Right forelimb (tissue), 1 donor: ENCODE data around the gene CRY2.
"Not testable (repeated sequence)": the region's sequence is repeated elsewhere in the genome, so short reads cannot be mapped to it uniquely, and the experiment has no call there.

ENCODE experiments used
- DNase-seq: peaks from one replicate; pipeline ENCODE4 v3.0.0-alpha.2; 2018

The CRY2 gene

GRCh38 chr11:45811571-45812290 lies 35.5 kb upstream of the CRY2 start:
- no peak for DNase-seq

DNA sequence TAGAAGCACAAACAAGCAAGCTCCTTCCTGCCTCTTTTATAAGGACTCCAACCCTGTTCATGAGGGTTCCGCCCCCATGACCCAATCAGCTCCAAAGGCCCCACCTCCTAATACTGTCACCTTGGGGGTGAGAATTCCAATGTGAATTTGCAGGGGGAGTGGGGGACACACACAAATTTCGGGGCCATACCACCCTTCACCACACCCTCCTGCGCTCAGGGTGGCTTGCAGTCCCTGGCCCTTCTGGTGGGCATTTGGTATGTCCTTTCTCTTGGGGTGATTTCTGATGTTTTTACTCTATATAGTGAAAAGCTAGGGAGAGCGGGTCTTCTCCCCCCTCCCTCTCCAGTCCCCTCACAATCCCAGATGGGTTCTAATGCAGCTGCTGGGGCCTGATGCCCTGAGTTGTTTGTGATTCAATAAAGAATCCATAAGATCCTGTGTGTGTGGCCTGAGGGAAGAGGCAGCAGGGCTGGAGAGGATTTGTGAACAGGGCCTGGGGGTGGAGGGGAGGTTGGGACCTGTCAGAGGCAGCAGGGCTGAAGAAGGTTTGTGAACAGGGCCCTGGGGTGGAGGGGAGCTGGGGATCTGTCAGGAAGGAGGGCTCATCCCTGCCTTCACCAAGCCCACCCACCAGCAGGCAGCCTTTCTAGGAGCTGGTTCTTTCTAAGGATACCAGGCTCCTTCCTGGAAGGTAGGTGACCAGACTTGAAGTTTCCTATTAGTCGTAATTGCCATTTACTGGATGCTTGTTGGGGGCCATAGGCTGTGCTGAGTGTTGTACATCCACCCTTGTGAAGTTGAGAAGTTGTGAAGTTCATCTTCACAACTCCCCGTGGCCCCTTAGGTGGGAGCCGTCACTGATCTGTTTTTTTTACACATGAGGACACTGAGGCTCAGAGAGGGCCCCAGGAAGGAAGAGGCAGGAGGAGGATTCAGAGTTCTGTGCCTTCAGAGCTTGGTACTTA lies 34.4 kb upstream of the CRY2 start:
- DNase-seq = no peak

DNA sequence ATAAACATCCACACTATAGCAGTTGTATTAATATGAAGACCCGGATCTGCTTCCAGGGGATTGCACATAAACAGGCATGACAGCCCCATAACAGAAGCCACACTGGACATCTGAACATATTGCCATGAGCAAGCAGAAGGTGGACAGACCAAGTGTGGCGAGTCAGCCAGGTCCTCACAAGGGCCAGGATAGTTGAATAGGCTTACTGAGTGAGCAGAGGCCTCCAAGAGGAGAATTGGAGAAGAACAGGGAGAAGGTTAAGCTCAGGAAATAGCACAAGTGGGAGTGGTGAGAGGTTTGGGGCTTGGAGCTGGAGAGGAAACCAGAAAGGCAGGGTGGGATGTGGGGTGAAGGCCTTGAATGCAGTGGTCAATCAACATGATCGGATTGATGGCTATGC lies 31.5 kb upstream of the CRY2 start:
- no peak for DNase-seq

DNA sequence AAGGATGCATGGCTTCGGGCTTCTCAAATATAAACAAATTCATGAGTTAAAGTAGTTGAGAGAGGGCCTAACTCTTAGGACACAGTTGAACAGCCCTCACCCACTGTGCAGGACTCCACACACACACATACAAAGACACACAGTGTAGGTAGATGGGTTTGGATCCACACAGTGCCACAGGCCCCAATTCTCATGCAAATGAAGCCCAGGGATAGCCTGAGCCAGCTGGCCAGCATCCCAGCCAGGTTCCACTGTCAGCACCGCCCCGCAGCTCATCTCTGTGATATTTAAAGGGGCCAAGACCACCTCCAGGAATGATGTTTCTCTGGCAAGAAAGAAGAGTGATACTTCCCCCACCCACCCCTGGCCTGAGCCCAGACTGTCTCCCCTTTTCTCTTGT lies 30.7 kb upstream of the CRY2 start:
- DNase-seq = no peak

DNA sequence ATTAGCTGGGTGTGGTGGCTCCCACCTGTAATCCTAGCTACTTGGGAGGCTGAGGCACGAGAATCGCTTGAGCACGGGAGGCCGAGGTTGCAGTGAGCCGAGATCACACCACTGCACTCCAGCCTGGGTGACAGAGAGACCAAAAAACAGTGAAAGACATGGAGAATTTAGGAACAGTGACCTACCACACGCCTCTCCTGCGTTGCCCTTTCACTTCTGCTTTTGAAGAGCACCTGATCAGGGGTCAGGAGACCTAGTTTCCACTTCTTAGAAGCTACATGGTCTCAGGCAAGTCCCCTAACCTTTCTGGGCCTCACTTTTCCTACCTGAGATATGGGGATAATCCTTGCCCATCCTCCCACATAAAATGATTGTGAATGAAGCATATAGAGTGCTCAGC lies 30.1 kb upstream of the CRY2 start:
- no peak for DNase-seq

GRCh38 chr11:45818961-45819605 lies 28.2 kb upstream of the CRY2 start:
- DNase-seq = no peak

DNA sequence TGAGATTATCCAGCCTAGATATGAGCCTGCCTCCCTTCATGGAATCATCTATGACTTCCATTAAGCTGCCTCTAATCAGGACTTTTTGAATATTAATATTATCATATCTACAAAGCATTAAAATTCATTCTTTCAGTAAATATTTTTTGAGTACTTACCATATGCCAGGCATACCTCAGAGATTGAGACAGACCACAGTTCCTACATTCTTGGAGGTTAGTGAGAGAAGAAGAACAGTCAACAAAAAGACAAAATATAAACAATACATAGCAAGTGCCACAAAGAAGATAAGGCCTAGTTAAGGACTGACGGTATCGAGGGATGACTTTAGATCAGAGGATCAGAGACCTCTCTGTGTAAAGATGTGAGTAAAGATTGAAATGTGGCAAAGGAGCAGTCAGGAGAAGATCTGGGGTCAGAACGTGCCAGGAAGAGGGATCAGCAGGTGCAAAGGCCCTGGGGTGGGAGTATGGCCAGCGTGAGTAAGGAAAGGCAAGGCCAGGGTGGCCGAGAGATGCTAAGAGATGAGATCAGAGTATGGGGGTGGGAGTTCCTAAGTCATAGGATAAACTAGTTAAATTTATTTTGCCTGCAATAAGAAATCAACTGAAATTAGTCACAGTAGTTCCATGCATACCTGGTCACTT lies 26.9 kb upstream of the CRY2 start:
- no peak for DNase-seq

GRCh38 chr11:45826492-45826891 lies 20.8 kb upstream of the CRY2 start:
- DNase-seq = not testable (repeated sequence)

DNA sequence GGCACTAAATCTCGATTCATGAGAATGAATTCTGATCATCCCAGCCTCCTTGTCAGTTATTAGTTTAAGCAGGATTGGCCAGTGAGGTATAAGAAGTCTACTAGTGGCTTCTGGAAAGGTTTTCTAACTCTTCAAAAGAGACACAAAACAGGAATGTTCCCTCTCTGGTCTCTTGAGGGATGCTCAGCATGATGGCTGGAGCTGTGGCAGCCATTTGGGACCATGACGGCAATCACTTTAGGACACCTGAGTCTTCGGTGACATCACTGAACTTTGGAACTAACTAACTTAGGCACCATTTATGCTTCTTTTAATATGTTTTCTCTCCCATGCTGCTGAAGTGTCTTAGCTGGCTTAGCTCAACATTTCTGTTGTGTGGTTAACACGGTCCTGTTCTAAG lies 20.2 kb upstream of the CRY2 start:
- no peak for DNase-seq

- DNase-seq = no peak
These were observed 18.3 kb upstream of the CRY2 start for GRCh38 chr11:45828996-45829395.

DNA sequence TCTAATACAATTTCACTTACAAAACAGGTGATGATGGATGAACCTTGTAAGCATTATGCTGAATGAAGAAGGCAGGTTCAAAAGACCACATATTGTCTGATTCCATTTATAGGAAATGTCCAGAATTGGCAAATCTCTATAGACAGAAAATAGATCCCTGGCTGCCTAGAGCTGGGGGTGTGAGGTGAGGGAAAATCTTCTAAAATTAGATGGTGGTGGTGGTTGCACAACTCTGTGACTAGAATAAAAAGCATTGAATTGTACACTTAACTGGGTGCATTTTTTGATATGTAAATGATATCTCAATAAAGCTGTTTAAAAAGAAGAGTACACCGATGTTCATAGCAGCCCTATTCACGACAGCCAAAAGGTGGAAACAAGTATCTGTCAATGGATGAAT lies 16.7 kb upstream of the CRY2 start:
- DNase-seq = no peak

- DNase-seq = no peak
These were observed 14.3 kb upstream of the CRY2 start for GRCh38 chr11:45832811-45833441.

DNA sequence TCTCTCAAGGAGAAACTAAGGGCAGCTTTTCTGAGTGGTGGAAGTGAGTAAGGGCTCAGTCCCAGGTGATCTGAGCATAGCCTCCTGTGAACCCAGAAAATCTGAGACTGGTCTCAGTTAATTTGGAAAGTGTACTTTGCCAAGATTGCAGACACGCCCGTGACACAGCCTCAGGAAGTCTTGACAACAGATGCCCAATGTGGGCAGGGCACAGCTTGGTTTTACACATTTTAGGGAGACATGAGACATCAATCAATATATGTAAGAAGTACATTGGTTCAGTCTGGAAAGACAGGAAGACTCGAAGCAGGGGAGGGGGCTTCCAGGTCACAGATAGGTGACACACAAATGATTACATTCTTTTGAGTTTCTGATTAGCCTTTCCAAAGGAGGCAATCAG lies 13.5 kb upstream of the CRY2 start:
- DNase-seq = no peak

GRCh38 chr11:45834298-45834756 lies 12.9 kb upstream of the CRY2 start:
- DNase-seq = no peak

DNA sequence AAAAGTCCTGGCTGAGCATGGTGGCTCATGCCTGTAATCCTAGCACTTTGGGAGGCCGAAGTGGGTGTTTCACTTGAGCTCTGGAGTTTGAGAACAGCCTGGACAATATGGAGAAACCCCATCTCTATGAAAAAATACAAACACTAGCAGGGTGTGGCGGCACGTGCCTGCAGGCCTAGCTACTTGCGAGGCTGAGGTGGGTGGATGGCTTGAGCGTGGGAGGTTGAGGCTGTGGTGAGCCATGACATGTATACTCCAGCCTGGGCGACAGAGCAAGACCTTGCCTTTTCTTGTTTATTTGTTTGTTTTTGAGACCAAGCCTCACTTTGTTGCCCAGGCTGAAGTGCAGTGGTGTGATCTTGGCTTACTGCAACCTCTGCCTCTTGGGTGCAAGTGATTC lies 8.1 kb upstream of the CRY2 start:
- no peak for DNase-seq

- DNase-seq = not testable (repeated sequence)
These were observed 7.0 kb upstream of the CRY2 start for GRCh38 chr11:45840251-45840650.

DNA sequence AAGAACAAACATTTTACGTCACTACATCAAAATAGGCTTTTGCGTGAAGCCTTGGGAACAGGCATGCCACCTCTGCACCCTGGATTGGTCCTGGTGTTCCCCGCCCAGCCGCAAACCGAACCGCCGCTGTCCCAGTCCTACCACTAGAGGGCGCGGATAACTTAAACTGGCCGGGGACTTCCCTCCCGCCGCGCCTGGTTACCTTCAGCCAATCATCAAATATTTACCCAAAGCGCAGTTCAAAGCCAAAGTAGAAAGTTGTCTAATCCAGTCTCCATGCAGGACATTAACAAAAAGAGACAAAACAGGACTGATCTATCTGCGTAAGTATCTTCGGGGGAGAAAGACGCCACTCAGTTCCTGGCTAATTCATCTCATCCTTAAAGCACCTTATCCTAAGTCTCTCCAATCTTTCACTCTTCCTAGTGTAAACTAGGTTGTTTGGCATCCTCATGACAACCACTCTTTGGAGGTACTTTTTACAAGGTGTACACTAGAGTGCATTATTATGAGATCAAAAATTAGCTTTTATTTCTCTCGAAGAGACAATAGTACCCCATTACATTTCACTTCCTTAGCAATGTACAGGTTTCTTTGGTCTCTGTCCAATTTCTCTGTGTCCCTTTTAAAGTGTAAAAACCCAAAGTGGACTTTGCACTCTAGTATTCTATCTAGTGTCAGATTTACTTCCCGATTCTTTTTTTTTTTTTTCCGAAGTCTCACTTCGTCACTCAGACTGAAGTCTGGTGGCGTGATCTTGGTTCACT lies 3.9 kb upstream of the CRY2 start:
- DNase-seq = peak; percentile 91

GRCh38 chr11:45844822-45845578 lies 2.3 kb upstream of the CRY2 start:
- no peak for DNase-seq

GRCh38 chr11:45846174-45846675 lies 1.1 kb upstream of the CRY2 start:
- DNase-seq = no peak

DNA sequence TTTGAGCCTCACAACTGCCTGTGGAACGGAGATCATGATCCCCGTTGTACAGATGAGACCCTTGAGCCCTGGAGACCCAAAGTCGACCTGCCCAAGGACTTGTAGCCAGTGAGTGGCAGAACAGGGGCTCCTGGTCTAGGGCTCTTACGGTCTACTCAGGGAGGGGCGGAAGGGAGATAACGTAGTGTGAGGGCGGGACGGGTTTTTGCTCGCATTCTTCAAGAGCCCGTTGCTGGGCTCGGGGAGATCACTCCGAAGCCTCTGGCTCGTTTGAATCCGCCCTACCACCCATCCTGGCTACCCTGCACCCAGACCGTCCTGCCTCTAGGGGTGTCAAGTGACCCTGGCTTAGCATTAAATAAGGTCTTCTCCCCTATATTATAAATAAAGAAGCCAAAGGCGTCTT lies 639 bp downstream of the CRY2 start:
- no peak for DNase-seq

DNA sequence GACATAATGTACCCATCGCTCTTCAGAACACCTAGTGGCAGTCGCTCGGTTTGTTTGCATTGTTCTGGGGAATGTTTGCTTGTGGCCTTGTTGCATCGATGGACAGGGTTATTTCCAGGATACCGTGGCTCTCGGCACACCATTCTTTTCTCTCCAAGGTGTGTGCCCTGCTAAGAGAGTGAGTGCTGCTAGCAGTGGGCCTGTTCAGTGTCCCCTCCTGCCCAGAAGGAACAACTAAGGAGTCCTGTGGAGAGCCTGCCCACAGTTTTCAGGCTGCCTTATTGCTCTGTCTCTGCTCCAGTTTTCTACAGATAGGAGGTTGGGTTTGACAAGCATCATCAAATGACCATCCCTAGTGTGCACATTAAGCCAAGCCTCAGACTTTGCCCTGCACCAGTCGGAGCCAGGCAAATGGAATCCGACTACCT lies 1.4 kb downstream of the CRY2 start:
- no peak for DNase-seq
